ENCODE data around the gene RAB40C.

RAB40C gene

DNA sequence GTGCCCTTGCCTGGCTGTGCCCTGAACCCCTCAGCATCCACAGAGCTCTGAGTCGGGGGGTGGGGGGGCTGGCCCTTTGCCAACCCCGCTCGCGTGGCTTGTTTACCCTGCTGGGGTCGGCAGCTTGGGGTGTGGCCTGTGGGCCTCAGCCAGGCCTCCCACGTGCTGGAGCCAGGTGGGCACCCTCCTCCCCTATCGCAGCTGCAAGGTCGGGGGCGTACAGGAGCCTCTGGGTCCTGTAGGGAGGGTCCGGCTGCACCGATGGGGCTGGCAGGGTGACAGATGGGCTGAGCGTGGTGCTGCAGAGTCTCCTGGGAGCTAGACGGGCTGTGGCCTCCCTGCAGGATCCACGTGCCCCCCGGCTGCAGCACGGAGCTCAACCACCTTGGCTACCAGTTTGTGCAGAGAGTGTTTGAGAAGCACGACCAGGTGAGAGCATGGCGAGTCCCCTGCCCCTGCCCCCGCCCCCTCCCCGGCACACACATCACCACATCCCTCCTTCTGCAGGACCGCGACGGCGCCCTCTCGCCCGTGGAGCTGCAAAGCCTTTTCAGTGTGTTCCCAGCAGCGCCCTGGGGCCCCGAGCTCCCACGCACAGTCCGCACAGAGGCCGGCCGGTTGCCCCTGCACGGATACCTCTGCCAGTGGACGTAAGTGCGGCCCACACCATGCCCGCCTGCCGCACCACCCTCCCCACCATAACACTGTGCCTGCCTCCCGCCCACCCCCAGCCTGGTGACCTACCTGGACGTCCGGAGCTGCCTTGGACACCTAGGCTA lies 81.7 kb downstream of the RAB40C start:
- no peak for DNase-seq

DNA sequence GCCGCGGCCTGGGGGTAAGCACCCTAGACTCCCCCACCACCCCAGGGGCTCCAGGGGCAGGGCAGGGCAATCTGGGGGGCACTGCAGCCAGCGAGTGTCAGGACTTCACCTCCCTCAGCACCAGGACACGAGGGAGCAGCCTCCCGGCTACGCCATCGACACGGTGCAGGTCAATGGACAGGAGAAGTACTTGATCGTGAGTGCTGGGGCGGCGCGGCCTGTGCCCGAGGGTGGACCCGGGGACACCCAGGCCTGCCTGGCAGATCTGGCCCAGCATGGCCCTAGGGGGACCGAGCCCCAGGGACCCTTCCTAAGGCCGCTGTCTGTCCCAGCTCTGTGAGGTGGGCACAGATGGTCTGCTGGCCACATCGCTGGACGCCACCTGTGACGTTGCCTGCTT lies 82.5 kb downstream of the RAB40C start:
- DNase-seq = no peak

DNA sequence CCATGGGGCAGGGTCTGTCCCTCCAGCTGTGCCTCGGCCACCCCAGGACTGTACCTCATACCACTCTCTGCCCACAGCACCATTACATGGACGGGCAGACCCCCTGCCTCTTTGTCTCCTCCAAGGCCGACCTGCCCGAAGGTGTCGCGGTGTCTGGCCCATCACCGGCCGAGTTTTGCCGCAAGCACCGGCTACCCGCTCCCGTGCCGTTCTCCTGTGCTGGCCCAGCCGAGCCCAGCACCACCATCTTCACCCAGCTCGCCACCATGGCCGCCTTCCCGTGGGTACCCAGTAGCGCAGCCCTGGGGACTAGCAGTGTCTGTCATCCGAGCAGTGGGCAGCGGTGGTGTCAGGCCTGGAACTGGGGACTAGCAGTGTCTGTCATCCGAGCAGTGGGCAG lies 83.0 kb downstream of the RAB40C start:
- no peak for DNase-seq

DNA sequence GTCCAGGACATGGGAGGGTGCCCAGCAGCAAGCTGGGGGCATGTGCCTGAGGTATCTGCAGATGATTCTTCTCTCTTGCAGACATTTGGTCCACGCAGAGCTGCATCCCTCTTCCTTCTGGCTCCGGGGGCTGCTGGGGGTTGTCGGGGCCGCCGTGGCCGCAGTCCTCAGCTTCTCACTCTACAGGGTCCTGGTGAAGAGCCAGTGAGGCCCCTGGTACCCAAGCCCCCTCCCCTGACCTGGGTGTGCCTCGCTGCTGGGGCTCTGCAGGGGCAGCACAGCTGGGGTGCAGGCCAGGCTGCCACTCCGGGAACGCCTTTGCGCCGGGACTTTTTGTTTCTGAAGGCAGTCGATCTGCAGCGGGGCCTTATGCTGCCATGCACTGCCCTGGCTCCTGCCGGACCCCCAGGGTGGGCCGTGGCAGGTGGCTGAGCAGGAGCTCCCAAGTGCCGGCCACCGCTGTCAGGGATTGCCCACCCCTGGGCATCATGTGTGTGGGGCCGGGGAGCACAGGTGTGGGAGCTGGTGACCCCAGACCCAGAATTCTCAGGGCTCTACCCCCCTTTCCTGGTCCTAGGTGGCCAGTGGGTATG lies 83.6 kb downstream of the RAB40C start:
- no peak for DNase-seq

DNA sequence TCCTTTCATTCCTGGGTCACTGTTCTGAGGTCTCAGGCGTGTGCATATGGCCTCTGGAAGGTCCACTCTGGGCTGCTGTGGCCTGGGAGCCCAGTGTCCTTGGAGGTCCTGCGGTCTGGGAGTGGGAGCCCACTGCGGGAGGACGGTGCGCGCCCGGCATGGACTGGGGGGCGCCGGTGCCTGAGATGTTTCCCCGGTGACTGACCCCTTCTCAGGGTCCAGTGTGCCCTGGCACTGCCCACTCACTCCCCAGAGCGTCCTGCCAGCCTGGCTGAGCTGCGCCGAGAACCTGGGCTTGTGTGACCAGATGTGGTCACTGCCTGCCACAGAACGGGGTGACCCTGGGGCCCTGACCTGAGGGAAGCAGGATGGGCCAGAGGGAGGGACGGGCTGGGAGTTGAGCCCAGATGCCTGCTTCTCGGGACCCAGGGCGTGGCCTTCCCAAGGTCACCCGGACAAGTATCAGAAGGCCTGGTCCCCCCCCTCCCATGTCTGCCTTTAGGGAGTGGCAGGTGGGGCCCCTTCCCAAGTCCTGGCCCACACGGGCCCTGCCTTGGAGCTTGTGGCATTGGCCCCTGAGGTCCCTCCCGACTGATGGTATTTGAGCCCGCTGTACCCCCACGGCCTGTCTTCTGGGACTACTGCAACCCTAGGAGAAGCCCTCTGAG lies 84.5 kb downstream of the RAB40C start:
- DNase-seq = no peak

DNA sequence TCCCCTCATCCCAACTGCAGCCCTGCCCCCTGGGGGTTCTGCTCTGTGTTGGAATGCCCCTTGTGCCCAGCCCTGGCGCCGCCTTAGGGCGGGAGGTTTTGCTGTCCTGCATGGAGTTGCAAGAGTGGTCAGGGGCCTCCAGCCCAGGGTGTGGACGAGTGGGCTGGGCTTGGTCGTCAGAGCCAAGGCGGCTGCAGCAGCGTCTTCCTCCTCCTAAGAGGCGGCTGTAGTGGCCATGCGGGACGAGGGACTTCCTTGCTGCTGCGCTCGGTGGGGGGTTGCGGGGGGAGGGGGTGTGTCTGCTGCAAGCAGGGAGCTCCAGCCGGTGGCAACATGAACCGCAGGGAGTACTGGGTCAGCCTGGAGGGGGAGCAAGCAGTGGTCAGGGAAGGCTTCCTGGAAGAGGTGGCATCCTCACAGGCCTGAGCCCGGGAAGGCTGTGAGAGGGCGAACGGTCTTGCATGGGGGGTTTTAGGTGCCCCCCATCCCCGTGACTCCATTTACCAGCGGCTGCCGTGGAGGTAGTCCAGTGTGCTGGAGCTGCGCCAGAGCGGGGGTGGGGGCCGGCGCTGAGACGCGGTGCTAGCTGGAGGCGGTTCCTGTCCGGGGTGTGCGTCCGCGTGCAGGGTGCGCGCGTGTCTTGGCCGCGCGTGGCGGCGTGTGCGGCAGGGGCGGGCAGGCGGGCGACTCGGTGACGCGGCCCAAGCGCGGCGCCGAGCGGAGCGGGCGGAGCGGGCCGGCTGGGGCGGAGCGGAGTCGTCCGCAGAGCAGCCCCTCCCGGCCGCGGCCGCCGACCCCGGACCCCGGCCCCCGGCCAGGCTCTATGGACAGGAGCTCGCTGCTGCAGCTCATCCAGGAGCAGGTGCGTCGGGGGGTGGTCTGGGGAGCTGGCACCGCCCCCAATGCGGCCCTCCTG lies 85.4 kb downstream of the RAB40C start, which contains the start of gene RHBDL1:
TSS of gene RHBDL1 (plus strand) at position 704 of the 916 bp plus-strand sequence. CDS start at position 824, 120 bp downstream.
- DNase-seq = no peak

DNA sequence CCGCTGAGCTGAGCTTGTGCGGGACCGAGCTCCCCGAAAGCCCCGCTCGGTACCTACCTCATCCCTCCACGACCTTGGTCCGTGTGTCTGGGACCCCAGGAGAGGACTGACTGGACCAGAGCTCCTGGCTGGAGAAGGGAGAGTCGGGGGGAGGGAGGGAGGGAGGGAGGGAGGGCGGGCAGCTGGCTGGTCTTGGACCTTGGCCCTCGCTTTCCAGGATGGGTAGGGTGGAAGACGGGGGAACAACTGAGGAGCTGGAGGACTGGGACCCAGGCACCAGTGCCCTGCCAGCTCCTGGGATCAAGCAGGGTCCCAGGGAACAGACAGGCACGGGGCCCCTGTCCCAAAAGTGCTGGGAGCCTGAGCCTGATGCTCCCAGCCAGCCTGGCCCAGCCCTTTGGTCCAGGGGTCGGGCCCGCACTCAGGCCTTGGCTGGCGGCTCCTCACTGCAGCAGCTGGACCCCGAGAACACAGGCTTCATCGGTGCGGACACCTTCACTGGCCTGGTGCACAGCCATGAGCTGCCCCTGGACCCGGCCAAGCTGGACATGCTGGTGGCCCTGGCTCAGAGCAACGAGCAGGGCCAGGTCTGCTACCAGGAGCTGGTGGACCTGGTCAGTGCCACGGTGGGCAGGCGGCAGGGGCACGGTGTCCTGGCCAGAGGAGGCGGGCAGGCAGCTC lies 86.2 kb downstream of the RAB40C start:
- no peak for DNase-seq

DNA sequence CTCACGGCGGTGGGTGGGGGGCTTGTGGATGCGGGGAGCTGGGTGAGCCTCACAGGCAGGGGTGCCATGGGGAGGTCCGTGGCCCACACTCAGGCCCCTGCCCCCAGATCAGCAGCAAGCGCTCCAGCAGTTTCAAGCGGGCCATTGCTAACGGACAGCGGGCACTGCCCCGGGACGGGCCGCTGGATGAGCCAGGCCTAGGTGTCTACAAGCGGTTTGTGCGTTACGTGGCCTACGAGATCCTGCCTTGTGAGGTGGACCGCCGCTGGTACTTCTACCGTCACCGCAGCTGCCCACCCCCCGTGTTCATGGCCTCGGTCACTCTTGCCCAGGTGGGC lies 86.7 kb downstream of the RAB40C start:
- DNase-seq = no peak

DNA sequence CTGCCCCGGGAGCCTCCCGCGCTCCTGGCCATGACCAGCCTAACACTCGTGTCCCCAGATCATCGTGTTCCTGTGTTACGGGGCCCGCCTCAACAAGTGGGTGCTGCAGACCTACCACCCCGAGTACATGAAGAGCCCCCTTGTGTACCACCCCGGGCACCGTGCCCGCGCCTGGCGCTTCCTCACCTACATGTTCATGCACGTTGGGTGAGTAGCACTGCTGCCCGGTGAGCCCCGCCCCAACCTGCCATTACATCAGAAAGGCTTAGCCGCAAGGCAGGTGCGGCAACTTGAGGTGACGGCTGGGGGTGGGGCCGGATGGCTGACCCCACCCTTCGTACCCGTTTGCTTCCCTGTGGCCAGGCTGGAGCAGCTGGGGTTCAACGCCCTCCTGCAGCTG lies 87.0 kb downstream of the RAB40C start:
- DNase-seq = no peak

DNA sequence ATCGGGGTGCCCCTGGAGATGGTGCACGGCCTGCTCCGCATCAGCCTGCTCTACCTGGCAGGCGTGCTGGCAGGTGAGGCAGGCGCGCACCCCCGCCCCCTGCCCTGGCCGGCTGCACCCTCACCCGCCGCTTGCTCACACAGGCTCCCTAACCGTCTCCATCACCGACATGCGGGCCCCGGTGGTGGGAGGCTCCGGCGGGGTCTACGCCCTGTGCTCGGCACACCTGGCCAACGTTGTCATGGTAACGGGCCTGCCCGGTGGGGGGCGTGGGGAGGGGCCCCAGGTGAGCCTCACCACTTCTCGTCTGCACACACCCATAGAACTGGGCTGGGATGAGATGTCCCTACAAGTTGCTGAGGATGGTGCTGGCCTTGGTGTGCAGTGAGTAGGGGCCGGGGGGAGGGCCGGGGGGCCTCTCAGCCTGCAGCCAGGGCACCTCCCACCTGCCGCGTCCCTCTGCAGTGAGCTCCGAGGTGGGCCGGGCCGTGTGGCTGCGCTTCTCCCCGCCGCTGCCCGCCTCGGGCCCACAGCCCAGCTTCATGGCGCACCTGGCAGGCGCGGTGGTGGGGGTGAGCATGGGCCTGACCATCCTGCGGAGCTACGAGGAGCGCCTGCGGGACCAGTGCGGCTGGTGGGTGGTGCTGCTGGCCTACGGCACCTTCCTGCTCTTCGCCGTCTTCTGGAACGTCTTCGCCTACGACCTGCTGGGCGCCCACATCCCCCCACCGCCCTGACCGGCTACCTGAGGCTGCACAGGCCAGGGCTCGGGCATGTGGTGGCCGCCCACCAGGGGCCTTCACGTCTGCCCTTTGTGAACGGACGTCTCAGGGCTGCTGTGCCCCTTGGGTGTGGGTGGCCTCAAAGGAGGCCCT lies 87.7 kb downstream of the RAB40C start:
- no peak for DNase-seq

DNA sequence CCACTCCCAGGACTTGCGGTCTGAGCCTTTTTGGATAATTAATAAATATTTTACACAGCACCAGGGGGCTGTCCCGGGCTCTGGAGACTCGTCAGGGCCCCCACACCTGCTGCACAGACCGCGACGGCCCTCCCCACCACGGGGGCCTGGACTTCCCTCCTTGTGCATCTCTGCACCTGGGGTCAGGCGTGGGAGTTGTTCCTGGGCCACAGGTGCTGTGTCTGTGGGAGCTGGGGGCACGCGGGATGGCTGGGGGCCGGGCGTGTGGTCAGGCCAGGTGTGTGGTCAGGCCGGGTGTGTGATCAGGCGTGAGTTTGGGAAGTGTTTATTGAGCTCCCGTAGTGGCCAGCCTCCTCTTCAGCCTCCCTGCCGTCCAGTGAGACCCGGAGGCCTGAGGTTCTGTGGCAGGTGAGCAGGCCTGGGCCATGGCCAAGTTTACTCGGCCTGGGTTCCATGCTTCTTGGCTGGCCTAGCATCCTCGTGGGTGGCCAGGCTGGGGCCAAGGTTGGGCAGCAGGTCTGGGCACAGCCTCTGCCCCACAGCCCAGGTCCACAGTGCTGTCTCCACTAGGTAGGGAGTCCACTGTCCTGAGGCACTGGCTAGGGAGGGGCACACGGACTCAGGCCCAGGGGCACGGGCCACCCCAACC lies 88.5 kb downstream of the RAB40C start:
- no peak for DNase-seq
